ENCODE results near the gene KDM2B. TPM values are rescaled to one million over a fixed set of nuclear protein-coding genes. Genes with fewer than 3 reads are reported as not detected.

KDM2B gene
- total RNA-seq, 1 experiment from 2014 or later, result 24.7 TPM

DNA sequence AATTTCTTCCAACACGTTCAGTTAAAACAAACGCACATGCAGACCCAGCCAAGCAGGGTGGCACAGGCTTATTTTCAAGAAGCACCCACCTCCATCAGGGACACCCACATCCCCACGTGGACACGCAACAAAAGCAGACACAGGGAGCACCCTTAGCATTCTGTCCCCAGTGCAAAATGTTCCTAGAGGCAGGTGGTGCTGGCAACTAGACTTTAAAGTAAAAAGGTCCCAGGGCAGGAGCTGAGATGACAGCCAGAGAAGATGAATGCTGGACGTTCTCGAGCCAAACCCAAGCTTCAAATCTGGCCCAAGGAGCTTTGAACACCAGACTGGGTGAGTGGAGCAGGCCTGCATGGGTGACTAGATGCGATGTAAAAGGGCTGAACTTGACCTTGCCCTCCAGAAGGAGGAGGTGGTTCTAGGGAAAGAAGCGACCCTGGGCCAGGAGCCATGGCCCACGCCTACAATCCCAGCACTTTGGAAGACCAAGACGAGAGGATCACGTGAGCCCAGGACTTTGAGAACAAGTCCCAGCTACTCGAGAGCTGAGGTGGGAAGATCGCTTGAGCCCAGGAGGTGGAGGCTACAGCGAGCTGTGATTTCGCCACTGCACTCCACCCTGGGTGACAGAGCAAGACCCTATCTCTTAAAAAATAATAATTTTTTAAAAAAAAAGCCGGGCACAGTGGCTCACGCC, 47.3 kb downstream of the KDM2B start:
- Mint-ChIP-seq H3K9me3 (ENCODE audit: low read depth, unreplicated experiment) (no peaks in the 10 kb centered on the region), H3K4me1 (ENCODE audit: low read depth, unreplicated experiment) (peaks cover 24% of the 10 kb centered on the region), H3K27ac (ENCODE audit: unreplicated experiment) (no peak overlapping the region), H3K4me3 (ENCODE audit: low read depth, unreplicated experiment) (no peak overlapping the region), H3K27me3 (ENCODE audit: unreplicated experiment) (no peaks in the 10 kb centered on the region), H3K36me3 (ENCODE audit: insufficient read depth, unreplicated experiment) (peaks cover 23% of the 10 kb centered on the region)
- BruUV-seq (replicated peaks), result no TSS peak
- DNase-seq, result no peak
- intact Hi-C loops (cut with micrococcal nuclease; ENCODE audit: unreplicated experiment), result loop anchor here (1.0 kb wide), 1 partner anchor 33 kb away; no protein-coding TSS in a partner anchor
- TF ChIP-seq, protein P1, sequence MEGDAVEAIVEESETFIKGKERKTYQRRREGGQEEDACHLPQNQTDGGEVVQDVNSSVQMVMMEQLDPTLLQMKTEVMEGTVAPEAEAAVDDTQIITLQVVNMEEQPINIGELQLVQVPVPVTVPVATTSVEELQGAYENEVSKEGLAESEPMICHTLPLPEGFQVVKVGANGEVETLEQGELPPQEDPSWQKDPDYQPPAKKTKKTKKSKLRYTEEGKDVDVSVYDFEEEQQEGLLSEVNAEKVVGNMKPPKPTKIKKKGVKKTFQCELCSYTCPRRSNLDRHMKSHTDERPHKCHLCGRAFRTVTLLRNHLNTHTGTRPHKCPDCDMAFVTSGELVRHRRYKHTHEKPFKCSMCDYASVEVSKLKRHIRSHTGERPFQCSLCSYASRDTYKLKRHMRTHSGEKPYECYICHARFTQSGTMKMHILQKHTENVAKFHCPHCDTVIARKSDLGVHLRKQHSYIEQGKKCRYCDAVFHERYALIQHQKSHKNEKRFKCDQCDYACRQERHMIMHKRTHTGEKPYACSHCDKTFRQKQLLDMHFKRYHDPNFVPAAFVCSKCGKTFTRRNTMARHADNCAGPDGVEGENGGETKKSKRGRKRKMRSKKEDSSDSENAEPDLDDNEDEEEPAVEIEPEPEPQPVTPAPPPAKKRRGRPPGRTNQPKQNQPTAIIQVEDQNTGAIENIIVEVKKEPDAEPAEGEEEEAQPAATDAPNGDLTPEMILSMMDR (IDR thresholded peaks at IDR 0.05; ENCODE audit: unreplicated experiment), result no peak
- CTCF ChIA-PET, result interaction anchor here (0.6 to 0.7 kb wide), 2 partner anchors 183 to 488 kb away, joined by 4 to 5 read pairs; partner anchors contain the start of gene BCL7A

DNA sequence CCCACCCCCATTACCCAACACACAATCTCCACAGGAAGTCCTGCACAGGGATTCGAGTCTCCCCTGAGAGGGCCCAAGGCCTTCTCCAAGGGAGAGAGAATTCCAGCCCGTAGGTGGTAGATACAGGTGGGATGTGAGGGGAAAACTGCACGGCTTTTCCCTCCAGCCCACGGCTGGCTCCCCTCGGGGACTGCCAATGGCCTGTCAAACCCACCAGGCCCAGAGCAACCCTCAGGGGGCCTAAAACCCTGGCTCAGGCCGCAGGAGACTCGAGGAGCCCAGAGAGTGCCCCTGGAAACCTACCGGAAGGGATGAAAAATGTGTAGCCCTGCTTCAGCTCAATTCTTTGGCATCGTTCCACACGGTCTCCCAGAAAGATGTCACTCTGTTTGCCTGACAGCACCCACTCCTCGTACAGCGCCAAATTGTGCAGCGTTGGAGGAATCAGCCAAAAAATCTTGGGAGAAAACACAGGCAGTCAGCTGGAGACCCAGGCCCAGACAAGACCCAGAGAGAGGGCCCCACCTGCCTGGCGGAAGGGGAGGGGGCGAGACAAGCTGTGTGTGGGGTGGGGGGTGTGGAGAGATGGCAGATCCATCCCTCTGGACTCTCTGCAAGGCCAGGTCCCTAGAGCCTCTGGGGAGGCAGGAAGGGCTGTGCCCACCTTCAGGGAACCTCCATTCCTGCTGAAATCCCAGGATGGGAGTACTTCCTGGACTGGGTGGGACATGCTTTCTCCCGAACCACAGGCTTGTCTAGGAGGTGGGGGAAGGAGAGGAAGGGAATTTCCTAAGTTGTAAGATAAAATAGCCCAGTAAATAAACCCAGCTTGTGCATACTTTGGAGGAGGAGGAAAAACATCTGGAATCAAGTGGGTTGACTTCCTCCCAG, 48.1 kb downstream of the KDM2B start:
- CTCF ChIA-PET, result no interaction called here
- no peak for DNase-seq
- no TSS peak for BruUV-seq (replicated peaks)
- TF ChIP-seq, protein P1 (IDR thresholded peaks at IDR 0.05; ENCODE audit: unreplicated experiment), result no peak
- intact Hi-C loops (cut with micrococcal nuclease; ENCODE audit: unreplicated experiment), result loop anchor here (1.0 kb wide), 1 partner anchor 32 kb away; no protein-coding TSS in a partner anchor
- H3K27ac Mint-ChIP-seq (ENCODE audit: unreplicated experiment), result no peak overlapping the region
- peaks cover 18% of the 10 kb centered on the region for H3K4me1 Mint-ChIP-seq (ENCODE audit: low read depth, unreplicated experiment)
- H3K27me3 Mint-ChIP-seq (ENCODE audit: unreplicated experiment), result no peaks in the 10 kb centered on the region
- H3K4me3 Mint-ChIP-seq (ENCODE audit: low read depth, unreplicated experiment), result no peak overlapping the region
- H3K9me3 Mint-ChIP-seq (ENCODE audit: low read depth, unreplicated experiment), result no peaks in the 10 kb centered on the region
- H3K36me3 Mint-ChIP-seq (ENCODE audit: insufficient read depth, unreplicated experiment), result peaks cover 16% of the 10 kb centered on the region

DNA sequence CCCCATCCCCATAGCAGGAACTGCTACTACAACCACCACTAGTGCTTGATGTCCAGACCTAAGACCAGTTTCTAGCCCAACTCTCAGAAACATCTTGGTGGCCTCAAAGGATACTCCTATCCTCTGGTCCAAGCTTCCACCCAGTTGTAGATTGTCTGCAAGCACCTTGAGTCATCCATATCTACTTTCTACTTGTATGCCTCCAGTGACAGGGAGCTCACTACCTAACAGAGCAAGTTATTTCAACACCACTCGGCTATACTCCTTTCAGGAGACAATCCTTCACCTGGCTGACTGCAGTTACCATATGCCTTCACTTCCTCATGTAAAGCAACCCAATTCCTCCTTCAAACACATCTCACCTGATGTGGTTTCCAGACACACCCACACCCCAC, 49.5 kb downstream of the KDM2B start:
- H3K36me3 Mint-ChIP-seq (ENCODE audit: insufficient read depth, unreplicated experiment), result peaks cover 6% of the 10 kb centered on the region
- peaks cover 18% of the 10 kb centered on the region for H3K4me1 Mint-ChIP-seq (ENCODE audit: low read depth, unreplicated experiment)
- H3K4me3 Mint-ChIP-seq (ENCODE audit: low read depth, unreplicated experiment), result no peak overlapping the region
- BruUV-seq (replicated peaks), result no TSS peak
- H3K27ac Mint-ChIP-seq (ENCODE audit: unreplicated experiment), result no peak overlapping the region
- intact Hi-C loops (cut with micrococcal nuclease; ENCODE audit: unreplicated experiment), result no loop called here
- no peaks in the 10 kb centered on the region for H3K27me3 Mint-ChIP-seq (ENCODE audit: unreplicated experiment)
- TF ChIP-seq, protein P1 (IDR thresholded peaks at IDR 0.05; ENCODE audit: unreplicated experiment), result no peak
- CTCF ChIA-PET, result interaction anchor here (0.6 kb wide), 1 partner anchor 122 kb away, joined by 3 read pairs; no protein-coding TSS in a partner anchor
- no peaks in the 10 kb centered on the region for H3K9me3 Mint-ChIP-seq (ENCODE audit: low read depth, unreplicated experiment)
- DNase-seq, result no peak

DNA sequence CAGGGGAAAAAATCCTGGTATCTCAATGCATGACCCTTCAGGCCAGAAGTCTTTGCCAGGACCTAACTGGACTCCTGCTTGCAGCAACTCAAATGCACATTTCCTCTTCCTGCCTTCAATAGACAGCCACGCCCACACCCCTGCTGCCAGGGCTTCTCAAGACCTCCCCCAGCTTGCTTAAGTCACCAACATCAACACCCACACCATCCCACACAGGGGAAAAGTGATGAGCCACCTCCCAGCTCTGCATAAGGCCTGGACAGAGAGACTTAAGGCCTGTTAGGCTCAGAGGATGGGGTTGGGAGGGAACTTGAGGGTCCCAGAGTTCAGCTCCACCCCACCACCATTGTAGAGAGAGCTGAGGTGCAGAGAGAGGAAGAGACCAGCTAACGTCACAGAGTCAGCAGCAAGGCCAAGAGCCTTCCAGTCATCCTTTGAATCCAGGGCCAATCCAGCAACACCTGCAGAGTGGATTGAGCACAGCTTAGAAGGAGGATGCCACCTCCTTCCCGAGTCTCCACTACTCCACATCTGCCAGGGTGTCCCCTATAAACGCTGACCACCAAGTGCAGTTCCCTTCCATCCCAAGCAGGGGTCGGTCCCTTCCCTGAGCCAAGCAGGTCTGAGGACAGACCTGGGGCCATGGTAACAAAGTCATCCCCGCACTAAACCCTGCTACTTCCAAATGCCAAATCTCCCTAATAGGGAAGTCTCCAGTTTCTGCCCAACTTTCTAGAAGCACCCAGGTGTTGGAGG, 50.0 kb downstream of the KDM2B start:
- BruUV-seq (replicated peaks), result no TSS peak
- intact Hi-C loops (cut with micrococcal nuclease; ENCODE audit: unreplicated experiment), result no loop called here
- CTCF ChIA-PET, result interaction anchor here (0.6 kb wide), 1 partner anchor 123 kb away, joined by 3 read pairs; no protein-coding TSS in a partner anchor
- Mint-ChIP-seq H3K9me3 (ENCODE audit: low read depth, unreplicated experiment) (no peaks in the 10 kb centered on the region), H3K4me3 (ENCODE audit: low read depth, unreplicated experiment) (no peak overlapping the region), H3K36me3 (ENCODE audit: insufficient read depth, unreplicated experiment) (no peaks in the 10 kb centered on the region), H3K27ac (ENCODE audit: unreplicated experiment) (no peak overlapping the region), H3K27me3 (ENCODE audit: unreplicated experiment) (no peaks in the 10 kb centered on the region), H3K4me1 (ENCODE audit: low read depth, unreplicated experiment) (peaks cover 18% of the 10 kb centered on the region)
- TF ChIP-seq, protein P1 (IDR thresholded peaks at IDR 0.05; ENCODE audit: unreplicated experiment), result no peak
- DNase-seq, result peak; percentile 36
